ENCODE measurements around the gene STAT5B. TPM values are rescaled to one million over a fixed set of nuclear protein-coding genes. Genes with fewer than 3 reads are reported as not detected.

STAT5B gene
- total RNA-seq, 1 donor from 2014 or later: 52.3 TPM

DNA sequence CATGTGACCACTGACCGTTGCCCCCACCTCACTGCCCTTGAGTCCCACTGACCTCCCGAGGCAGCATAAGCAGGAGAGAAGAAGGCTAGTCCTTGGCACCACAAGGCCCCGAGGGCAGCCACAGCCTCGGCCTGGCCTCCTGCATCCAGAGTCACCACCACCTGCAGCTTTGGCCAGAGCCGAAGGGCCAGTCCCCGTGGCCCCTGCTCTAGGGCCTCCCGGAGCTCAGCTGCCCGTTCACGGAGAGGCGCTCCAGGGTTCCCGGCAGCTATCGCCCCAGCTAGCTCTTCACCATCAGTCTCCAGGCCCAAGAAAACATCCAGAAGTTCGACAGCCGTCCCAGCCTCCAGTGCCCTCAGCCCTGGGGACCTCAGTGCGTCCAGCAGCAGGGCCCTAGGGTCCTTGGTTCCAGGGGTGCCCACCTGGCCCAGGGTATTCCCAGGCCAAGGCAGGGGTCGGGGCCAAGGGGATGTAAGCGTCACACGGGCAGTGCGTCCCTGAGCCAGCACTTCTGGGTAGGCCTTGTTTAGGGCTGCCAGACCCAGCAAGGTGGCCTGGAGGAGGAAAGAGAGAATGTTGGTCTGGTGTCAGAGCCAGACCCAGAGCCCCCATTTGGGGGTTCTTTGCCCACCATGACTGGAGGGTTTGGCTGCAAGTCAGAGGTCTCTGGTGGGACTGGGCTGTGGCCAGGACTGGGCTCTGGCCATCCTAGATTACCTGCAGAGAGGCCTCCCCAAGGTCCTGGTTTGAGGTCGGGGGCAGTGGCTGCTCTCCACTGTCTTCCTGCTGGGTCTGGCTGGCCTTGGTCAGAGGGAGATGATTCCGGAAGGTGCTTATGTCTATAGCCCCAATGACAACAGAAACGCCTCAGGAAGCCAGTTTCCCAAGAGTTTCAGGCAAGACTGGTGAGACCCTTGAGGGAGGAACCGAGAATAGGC is 83.7 kb downstream of the STAT5B start:
- no peaks in the 10 kb centered on the region for H3K9me3 Mint-ChIP-seq
- no peak for DNase-seq (ENCODE audit: low spot score in 2 of 2, unreplicated experiment in 2 of 2)
- TF ChIP-seq, protein P1, sequence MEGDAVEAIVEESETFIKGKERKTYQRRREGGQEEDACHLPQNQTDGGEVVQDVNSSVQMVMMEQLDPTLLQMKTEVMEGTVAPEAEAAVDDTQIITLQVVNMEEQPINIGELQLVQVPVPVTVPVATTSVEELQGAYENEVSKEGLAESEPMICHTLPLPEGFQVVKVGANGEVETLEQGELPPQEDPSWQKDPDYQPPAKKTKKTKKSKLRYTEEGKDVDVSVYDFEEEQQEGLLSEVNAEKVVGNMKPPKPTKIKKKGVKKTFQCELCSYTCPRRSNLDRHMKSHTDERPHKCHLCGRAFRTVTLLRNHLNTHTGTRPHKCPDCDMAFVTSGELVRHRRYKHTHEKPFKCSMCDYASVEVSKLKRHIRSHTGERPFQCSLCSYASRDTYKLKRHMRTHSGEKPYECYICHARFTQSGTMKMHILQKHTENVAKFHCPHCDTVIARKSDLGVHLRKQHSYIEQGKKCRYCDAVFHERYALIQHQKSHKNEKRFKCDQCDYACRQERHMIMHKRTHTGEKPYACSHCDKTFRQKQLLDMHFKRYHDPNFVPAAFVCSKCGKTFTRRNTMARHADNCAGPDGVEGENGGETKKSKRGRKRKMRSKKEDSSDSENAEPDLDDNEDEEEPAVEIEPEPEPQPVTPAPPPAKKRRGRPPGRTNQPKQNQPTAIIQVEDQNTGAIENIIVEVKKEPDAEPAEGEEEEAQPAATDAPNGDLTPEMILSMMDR (IDR thresholded peaks at IDR 0.05; ENCODE audit: unreplicated experiment): no peak
- no peak overlapping the region for H3K27ac Mint-ChIP-seq
- H3K36me3 Mint-ChIP-seq: no peaks in the 10 kb centered on the region
- no peaks in the 10 kb centered on the region for H3K27me3 Mint-ChIP-seq (ENCODE audit: low read depth)
- H3K4me1 Mint-ChIP-seq: peaks cover 10% of the 10 kb centered on the region
- H3K4me3 Mint-ChIP-seq: no peak overlapping the region

DNA sequence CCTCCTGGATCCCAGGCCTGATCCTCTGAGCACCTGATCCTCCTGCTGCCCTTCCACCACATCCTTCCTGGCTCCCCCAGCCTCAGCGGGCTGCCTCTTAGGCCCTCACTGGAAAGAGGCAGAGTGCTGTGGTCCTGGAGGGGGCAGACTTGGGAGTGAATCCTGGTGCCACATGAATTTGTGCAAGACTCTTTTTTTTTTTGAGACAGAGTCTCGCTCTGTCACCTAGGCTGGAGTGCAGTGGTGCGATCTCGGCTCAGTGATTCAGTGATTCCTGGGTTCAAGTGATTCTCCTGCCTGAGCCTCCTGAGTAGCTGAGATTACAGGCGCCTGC is 84.9 kb downstream of the STAT5B start:
- TF ChIP-seq, protein P1 (IDR thresholded peaks at IDR 0.05; ENCODE audit: unreplicated experiment): no peak
- Mint-ChIP-seq H3K4me3 (no peak overlapping the region), H3K4me1 (peaks cover 10% of the 10 kb centered on the region)

DNA sequence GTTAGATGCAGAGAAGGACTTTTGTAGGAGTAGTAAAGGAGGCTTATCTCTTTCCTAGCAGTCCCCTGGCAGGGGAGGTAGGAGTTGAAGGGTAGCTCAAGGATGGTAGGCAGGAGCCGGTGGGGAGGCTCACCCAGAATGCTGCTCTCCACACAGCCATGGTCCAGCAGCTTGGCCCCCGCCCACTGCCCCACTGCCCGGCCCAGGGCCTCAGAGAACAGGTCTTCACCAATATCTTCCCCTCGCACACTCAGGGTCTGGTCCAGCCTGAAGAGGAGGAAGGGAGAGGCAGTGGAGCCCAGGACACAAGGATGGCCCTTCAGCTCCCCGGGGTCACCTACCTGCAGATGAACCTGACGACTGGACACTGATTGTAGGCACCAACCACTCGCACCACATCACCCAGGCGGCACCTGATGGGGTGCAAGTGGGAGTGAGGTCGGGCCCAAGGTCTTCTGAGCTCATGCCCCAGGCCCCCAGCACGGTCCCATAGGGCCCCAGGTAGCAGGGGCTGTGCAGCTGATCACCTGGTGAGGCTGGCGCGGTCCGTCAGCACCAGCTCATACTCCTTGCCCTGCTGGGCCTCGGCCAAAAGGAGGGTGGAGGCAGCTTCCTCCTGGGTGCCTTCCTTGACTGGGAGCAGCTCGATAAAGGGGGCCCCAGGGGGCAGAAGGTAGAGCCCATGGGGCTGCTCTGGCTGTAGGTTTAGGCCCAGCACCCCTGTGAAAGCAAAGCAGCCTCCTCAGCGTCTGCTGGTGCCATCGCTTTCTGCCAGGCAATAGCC is 85.5 kb downstream of the STAT5B start:
- Mint-ChIP-seq H3K27ac (no peak overlapping the region), H3K4me1 (peaks cover 10% of the 10 kb centered on the region), H3K27me3 (ENCODE audit: low read depth) (peaks cover 12% of the 10 kb centered on the region), H3K36me3 (no peaks in the 10 kb centered on the region), H3K4me3 (no peak overlapping the region), H3K9me3 (no peaks in the 10 kb centered on the region)
- DNase-seq (ENCODE audit: low spot score in 2 of 2, unreplicated experiment in 2 of 2): no peak
- TF ChIP-seq, protein P1 (IDR thresholded peaks at IDR 0.05; ENCODE audit: unreplicated experiment): no peak

More for the DNA sequence above, 84.9 kb downstream of the STAT5B start:
- no peak for DNase-seq (ENCODE audit: low spot score in 2 of 2, unreplicated experiment in 2 of 2)
- Mint-ChIP-seq H3K36me3 (no peaks in the 10 kb centered on the region), H3K27ac (no peak overlapping the region), H3K27me3 (ENCODE audit: low read depth) (peaks cover 6% of the 10 kb centered on the region), H3K9me3 (no peaks in the 10 kb centered on the region)

DNA sequence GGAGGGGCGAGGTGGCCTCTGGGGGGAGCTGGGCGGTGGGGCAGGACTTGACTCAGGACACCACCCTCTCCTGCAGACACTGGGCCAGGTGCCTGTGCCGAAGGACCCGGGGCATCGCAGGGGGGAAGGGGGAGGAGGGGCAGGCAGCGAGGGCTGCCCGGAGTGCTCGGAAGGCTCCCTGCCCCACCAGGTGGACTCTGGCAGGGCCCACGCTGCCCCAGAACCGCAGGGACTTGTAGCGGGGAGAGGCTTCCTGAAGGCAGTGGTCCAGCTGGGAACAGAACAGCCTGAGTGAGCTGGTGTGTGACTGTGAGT is 86.6 kb downstream of the STAT5B start:
- no peak for DNase-seq (ENCODE audit: low spot score in 2 of 2, unreplicated experiment in 2 of 2)
- H3K27me3 Mint-ChIP-seq (ENCODE audit: low read depth): peaks cover 23% of the 10 kb centered on the region
- peaks cover 10% of the 10 kb centered on the region for H3K4me1 Mint-ChIP-seq
- no peak overlapping the region for H3K27ac Mint-ChIP-seq
- H3K9me3 Mint-ChIP-seq: no peaks in the 10 kb centered on the region
- no peak overlapping the region for H3K4me3 Mint-ChIP-seq
- no peaks in the 10 kb centered on the region for H3K36me3 Mint-ChIP-seq
- TF ChIP-seq, protein P1 (IDR thresholded peaks at IDR 0.05; ENCODE audit: unreplicated experiment): no peak

DNA sequence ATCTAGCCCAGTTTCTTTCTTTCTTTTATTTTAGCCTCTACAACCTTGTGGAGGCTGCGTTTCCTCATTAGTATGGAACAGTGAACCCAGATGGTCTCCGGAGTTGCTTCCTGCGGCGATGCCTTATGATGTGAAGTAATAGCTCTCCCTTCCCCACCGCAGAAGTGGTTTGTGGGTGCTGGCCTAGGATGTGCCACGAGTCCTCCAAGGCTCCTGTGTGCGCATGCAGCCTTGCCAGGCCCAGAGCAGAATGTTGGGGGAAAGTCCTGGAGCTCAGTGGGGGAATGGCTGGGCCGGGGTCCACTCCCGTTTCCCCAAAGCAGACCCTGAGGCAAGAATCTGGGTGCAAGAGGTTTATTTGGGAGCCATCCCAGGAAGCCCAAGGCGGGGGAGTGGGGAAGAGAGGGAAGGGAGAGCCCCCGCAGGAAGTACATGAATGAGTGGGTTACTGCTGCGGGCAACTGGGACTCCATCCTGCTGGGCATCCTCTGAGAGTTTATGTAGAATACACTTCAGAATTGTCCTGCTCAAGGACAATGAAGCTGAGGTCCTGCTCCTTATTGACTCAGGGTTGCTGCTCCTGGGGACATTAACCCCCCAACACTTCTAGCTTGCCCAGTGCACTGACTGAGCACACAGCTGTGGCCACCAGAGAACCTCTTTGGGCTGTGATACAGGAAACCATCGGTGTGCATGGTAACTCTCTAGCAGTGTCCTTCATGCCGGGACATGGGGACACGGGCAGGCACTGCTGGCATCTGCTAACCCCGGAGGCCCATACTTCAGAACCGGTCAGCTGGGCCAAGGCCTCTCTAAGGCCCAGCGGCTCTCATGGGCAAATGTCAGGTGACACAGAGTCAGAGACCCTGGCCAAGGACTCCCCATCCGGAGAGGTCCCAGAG is 87.2 kb downstream of the STAT5B start:
- H3K9me3 Mint-ChIP-seq: no peaks in the 10 kb centered on the region
- TF ChIP-seq, protein P1 (IDR thresholded peaks at IDR 0.05; ENCODE audit: unreplicated experiment): no peak
- peaks cover 27% of the 10 kb centered on the region for H3K27me3 Mint-ChIP-seq (ENCODE audit: low read depth)
- no peak for DNase-seq (ENCODE audit: low spot score in 2 of 2, unreplicated experiment in 2 of 2)
- H3K36me3 Mint-ChIP-seq: no peaks in the 10 kb centered on the region
- no peak overlapping the region for H3K4me3 Mint-ChIP-seq
- no peak overlapping the region for H3K27ac Mint-ChIP-seq
- H3K4me1 Mint-ChIP-seq: peaks cover 8% of the 10 kb centered on the region
